Upper lobe of right lung (tissue), 1 donor: ENCODE measurements around the gene OBSL1. TPM values are rescaled to one million over a fixed set of nuclear protein-coding genes. Genes with fewer than 3 reads are reported as not detected.
A peak's percentile ranks its signal among the peaks of the same experiment; 100 is the strongest.

ENCODE experiments used
- ATAC-seq: fragments of 200-7000 bp; cut with Tn5 transposase; one replicate; pipeline ENCODE4 v1.9.1; 2020; ENCODE audit warnings: mild to moderate bottlenecking, moderate library complexity
- DNase-seq: peaks from one replicate; pipeline ENCODE4 v3.0.0-alpha.2; 2020
- H3K27ac ChIP-seq: fragments of 200-600 bp; one replicate; pipeline ENCODE4 v1.8.0; 2022
- H3K27me3 ChIP-seq: fragments of 200-600 bp; one replicate; pipeline ENCODE4 v1.8.0; 2022; ENCODE audit warnings: mild to moderate bottlenecking
- H3K36me3 ChIP-seq: fragments of 200-600 bp; one replicate; pipeline ENCODE4 v1.8.0; 2022
- H3K4me1 ChIP-seq: fragments of 200-600 bp; one replicate; pipeline ENCODE4 v1.8.0; 2022
- H3K4me3 ChIP-seq: fragments of 200-600 bp; one replicate; pipeline ENCODE4 v1.8.0; 2022; ENCODE audit warnings: mild to moderate bottlenecking
- H3K9me3 ChIP-seq: fragments of 200-600 bp; one replicate; pipeline ENCODE4 v1.8.0; 2022
- CTCF ChIP-seq: fragments of 200-600 bp; IDR thresholded peaks from one replicate; pipeline ENCODE4 v1.8.0; 2022; ENCODE audit warnings: antibody characterized with exemption
- intact Hi-C: fragments of 100-400 bp; cut with DNase I; formaldehyde crosslinking; loops from one replicate; pipeline ENCODE4 v1.11.0; 2022
- total RNA-seq: library from RNA; stranded (reverse); fragmentation: NEBNext Ultra II Directional; extraction: Animal tissue kit (Norgen Biotek cat#: 25700); gene quantifications from one replicate; pipeline ENCODE4 v1.2.1, GENCODE V29; 2021
- donor health status: DM: no; HTN: yes; CAD: no; lungs with severe emphysema.

Gene OBSL1
- total RNA-seq, 1 donor from 2014 or later = 72.8 TPM

DNA sequence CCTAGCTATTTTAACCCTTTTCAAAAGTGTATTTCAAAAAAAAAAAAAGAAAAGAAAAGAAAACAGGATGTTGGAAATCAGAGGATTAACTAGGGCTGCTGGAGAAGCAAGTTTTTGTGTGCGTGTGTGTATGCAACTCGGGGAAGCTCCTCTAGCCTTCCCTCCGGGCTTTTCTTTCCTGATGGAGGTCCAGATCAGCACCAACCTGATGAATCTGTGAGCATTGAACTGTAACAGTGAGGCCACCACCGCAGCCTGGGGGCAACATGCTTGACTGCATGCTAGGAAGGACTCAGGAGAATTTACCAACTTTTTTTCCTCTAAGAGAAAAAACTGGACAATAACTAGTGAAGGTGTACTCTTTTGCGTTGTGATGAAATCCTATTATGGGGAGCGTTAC lies 2.3 kb downstream of the OBSL1 start:
- DNase-seq (no peak), ATAC-seq (no peak)
- no peaks in the 10 kb centered on the region for H3K9me3 ChIP-seq
- no peak overlapping the region for H3K4me3 ChIP-seq
- H3K4me1 ChIP-seq = peaks cover 6% of the 10 kb centered on the region
- no peak for TF ChIP-seq CTCF
- no peaks in the 10 kb centered on the region for H3K27me3 ChIP-seq
- intact Hi-C loops = no loop called here
- H3K36me3 ChIP-seq = peaks cover 7% of the 10 kb centered on the region
- H3K27ac ChIP-seq = no peak overlapping the region

DNA sequence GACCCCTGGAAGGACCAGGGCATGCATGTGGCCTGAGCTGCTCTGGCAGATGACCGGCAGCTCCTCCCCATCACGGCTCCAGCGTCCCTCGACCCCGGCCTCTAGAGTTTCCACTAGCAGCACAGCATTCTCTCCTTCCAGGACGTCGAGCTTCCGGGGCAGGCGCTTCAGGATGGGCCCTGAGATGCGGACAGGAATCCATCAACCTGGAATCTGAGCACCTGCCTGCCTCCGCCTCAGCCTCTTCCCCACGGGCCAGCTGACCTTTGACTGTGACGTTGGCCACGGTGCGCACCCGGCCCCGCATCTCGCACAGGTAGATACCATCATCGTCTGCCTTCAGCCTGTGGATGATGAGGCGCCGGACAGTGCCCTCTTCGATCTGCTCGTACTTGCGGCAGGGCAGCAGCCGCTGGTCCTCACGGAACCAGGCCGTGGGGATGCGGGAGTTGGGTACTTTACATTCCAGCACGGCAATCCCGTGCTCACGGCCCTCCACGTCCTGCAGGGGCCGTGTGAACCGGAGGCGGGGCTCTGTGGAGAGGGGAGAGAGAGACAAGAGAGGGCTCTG lies 3.5 kb downstream of the OBSL1 start:
- ATAC-seq = no peak
- TF ChIP-seq CTCF = no peak
- H3K27me3 ChIP-seq = no peaks in the 10 kb centered on the region
- H3K27ac ChIP-seq = no peak overlapping the region
- peaks cover 7% of the 10 kb centered on the region for H3K36me3 ChIP-seq
- no peaks in the 10 kb centered on the region for H3K9me3 ChIP-seq
- H3K4me3 ChIP-seq = no peak overlapping the region
- H3K4me1 ChIP-seq = peaks cover 6% of the 10 kb centered on the region
- no peak for DNase-seq
- intact Hi-C loops = no loop called here

- Histone ChIP-seq H3K36me3 (peaks cover 7% of the 10 kb centered on the region), H3K27me3 (no peaks in the 10 kb centered on the region), H3K4me1 (peaks cover 6% of the 10 kb centered on the region), H3K9me3 (no peaks in the 10 kb centered on the region), H3K4me3 (no peak overlapping the region), H3K27ac (no peak overlapping the region)
- TF ChIP-seq CTCF = no peak
- no peak for DNase-seq
- no peak for ATAC-seq
- intact Hi-C loops = no loop called here
These were observed 4.2 kb downstream of the OBSL1 start for GRCh38 chr2:219567131-219567530.

DNA sequence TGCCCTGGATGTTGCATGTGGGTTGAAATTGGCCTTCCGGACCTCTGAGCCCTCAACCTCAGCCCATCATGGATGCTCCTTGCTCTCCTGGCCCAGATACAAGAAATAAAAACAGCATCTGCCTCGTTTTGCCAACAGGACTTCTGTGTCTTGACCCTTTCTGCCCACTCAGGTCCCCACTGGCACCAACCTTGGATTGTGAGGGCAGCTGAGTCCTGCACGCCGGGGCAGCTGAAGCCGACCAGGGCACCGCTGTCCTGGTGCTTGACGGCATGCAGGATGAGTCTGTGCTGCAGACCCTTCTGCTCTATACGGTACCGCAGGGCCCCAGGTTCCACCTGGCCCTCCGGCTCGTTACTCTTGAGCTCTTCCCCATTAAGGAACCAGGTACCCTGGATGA lies 4.7 kb downstream of the OBSL1 start:
- ATAC-seq = no peak
- H3K27me3 ChIP-seq = no peaks in the 10 kb centered on the region
- TF ChIP-seq CTCF = no peak
- no peak overlapping the region for H3K27ac ChIP-seq
- H3K36me3 ChIP-seq = peaks cover 7% of the 10 kb centered on the region
- DNase-seq = no peak
- H3K4me3 ChIP-seq = no peak overlapping the region
- no peaks in the 10 kb centered on the region for H3K9me3 ChIP-seq
- intact Hi-C loops = no loop called here
- H3K4me1 ChIP-seq = peaks cover 6% of the 10 kb centered on the region

DNA sequence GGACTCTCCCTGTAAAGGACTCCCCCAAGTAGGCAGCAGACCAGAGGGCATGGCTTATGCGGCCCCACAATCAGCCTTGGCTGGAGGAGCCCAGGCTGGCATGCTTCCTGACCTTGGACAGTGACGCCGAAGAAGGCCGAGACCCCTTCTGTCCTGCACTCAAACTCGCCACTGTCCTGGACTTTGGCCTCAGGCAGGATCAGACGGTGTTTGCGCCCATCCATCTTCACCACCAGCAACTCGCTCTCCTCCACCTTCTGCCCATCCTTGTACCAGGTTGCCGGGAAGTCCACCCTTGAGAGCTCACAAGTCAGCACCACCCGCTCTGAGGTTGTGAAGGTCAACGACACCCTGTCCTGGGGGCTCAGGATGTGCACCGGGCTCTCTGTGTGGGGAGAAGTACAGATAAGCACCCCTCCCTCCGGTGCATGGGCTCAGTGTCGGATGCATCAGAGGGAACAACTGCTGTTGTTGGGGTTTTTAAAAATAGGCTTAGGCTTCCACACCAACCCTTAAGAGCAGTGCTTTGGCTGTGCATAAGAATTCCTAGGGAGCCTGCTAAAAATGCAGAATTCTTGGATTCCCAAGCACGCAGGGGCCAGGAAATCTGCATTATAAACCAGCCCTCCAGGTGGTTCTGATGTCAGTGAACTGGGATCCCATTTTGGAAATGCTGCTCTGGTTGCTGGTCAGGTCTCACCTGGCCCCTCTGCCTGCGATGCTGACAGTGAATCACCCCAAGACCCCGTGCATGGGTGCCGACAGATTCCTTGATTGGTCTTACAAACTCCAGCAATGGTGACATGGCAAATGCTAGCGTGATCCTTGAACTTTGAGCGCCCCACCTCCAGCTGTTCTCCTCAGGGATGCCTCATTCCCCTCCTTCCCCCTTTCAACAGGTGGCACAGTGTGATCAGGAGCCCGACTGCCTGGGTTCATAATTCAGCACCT lies 5.9 kb downstream of the OBSL1 start:
- Histone ChIP-seq H3K36me3 (peaks cover 7% of the 10 kb centered on the region), H3K4me1 (peaks cover 6% of the 10 kb centered on the region), H3K27me3 (no peaks in the 10 kb centered on the region), H3K9me3 (no peaks in the 10 kb centered on the region), H3K4me3 (no peak overlapping the region), H3K27ac (no peak overlapping the region)
- ATAC-seq = no peak
- intact Hi-C loops = no loop called here
- no peak for TF ChIP-seq CTCF
- DNase-seq = peak; percentile 61
